ENCODE results near the gene SRRM2.

The SRRM2 gene

DNA sequence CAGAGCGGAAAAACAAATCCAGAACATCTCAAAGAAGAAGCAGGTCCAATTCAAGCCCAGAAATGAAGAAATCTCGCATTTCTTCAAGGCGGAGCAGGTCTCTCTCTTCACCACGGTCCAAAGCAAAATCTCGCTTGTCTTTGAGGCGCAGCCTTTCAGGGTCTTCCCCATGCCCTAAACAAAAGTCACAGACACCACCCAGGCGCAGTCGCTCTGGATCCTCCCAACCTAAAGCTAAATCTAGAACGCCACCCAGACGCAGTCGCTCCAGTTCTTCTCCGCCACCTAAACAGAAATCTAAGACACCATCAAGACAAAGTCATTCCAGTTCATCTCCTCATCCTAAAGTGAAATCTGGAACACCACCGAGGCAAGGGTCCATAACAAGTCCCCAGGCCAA, 10.3 kb downstream of the SRRM2 start:
- Histone ChIP-seq H3K4me3 (ENCODE audit: low read length) (no peak overlapping the region), H3K36me3 (ENCODE audit: control insufficient read depth, insufficient read depth, low read length) (peaks cover 90% of the 10 kb centered on the region), H3K27ac (ENCODE audit: low read depth, low read length) (no peak overlapping the region), H3K27me3 (ENCODE audit: control insufficient read depth, insufficient read depth, low read length) (no peaks in the 10 kb centered on the region), H3K9ac (ENCODE audit: low read length) (no peak overlapping the region), H3K4me1 (ENCODE audit: control insufficient read depth, insufficient read depth, low read length) (no peaks in the 10 kb centered on the region)

DNA sequence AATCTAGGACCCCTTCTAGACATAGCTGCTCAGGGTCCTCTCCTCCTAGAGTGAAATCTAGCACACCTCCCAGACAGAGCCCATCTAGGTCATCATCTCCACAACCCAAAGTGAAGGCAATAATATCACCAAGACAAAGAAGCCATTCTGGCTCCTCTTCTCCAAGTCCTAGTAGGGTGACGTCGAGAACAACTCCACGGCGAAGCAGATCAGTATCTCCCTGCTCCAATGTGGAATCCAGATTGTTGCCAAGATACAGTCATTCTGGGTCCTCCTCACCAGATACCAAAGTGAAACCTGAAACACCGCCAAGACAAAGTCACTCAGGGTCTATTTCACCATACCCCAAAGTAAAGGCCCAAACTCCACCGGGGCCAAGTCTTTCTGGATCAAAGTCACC, 10.7 kb downstream of the SRRM2 start:
- Histone ChIP-seq H3K27ac (ENCODE audit: low read depth, low read length) (no peak overlapping the region), H3K27me3 (ENCODE audit: control insufficient read depth, insufficient read depth, low read length) (no peaks in the 10 kb centered on the region), H3K9ac (ENCODE audit: low read length) (no peak overlapping the region), H3K36me3 (ENCODE audit: control insufficient read depth, insufficient read depth, low read length) (peaks cover 92% of the 10 kb centered on the region), H3K4me1 (ENCODE audit: control insufficient read depth, insufficient read depth, low read length) (no peaks in the 10 kb centered on the region), H3K4me3 (ENCODE audit: low read length) (no peak overlapping the region)

DNA sequence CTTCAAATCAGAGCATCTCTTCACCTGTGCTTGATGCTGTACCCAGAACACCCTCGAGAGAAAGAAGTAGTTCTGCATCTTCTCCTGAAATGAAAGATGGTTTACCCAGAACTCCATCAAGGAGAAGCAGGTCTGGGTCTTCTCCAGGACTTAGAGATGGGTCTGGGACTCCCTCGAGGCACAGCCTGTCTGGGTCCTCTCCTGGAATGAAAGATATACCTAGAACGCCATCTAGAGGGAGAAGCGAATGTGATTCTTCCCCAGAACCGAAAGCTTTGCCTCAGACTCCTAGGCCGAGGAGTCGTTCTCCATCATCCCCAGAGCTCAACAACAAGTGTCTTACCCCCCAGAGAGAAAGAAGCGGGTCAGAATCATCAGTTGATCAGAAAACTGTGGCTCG, 12.3 kb downstream of the SRRM2 start:
- H3K27ac ChIP-seq (ENCODE audit: low read depth, low read length): no peak overlapping the region
- no peaks in the 10 kb centered on the region for H3K27me3 ChIP-seq (ENCODE audit: control insufficient read depth, insufficient read depth, low read length)
- H3K4me1 ChIP-seq (ENCODE audit: control insufficient read depth, insufficient read depth, low read length): no peaks in the 10 kb centered on the region
- no peak overlapping the region for H3K9ac ChIP-seq (ENCODE audit: low read length)
- peaks cover 92% of the 10 kb centered on the region for H3K36me3 ChIP-seq (ENCODE audit: control insufficient read depth, insufficient read depth, low read length)
- H3K4me3 ChIP-seq (ENCODE audit: low read length): no peak overlapping the region

GRCh38 chr16:2765462-2766404, 13.3 kb downstream of the SRRM2 start:
- Histone ChIP-seq H3K4me3 (ENCODE audit: low read length) (no peak overlapping the region), H3K27me3 (ENCODE audit: control insufficient read depth, insufficient read depth, low read length) (no peaks in the 10 kb centered on the region), H3K36me3 (ENCODE audit: control insufficient read depth, insufficient read depth, low read length) (peaks cover 93% of the 10 kb centered on the region), H3K9ac (ENCODE audit: low read length) (no peak overlapping the region), H3K27ac (ENCODE audit: low read depth, low read length) (no peak overlapping the region), H3K4me1 (ENCODE audit: control insufficient read depth, insufficient read depth, low read length) (no peaks in the 10 kb centered on the region)

GRCh38 chr16:2766430-2767139, 14.1 kb downstream of the SRRM2 start:
- H3K4me1 ChIP-seq (ENCODE audit: control insufficient read depth, insufficient read depth, low read length): no peaks in the 10 kb centered on the region
- peaks cover 86% of the 10 kb centered on the region for H3K36me3 ChIP-seq (ENCODE audit: control insufficient read depth, insufficient read depth, low read length)
- H3K27ac ChIP-seq (ENCODE audit: low read depth, low read length): no peak overlapping the region
- H3K9ac ChIP-seq (ENCODE audit: low read length): no peak overlapping the region
- H3K4me3 ChIP-seq (ENCODE audit: low read length): no peak overlapping the region
- H3K27me3 ChIP-seq (ENCODE audit: control insufficient read depth, insufficient read depth, low read length): no peaks in the 10 kb centered on the region

DNA sequence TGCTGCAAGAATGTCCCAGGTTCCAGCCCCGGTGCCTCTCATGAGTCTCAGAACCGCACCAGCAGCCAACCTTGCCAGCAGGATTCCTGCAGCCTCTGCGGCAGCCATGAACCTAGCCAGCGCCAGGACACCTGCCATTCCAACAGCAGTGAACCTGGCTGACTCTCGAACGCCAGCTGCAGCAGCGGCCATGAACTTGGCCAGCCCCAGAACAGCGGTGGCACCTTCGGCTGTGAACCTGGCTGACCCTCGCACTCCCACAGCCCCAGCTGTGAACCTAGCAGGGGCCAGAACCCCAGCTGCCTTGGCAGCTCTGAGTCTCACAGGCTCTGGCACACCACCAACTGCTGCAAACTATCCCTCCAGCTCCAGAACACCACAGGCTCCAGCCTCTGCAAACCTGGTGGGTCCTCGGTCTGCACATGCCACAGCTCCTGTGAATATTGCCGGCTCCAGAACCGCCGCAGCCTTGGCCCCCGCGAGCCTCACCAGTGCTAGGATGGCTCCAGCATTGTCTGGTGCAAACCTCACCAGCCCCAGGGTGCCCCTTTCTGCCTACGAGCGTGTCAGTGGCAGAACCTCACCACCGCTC, 14.8 kb downstream of the SRRM2 start:
- H3K9ac ChIP-seq (ENCODE audit: low read length): no peak overlapping the region
- H3K4me1 ChIP-seq (ENCODE audit: control insufficient read depth, insufficient read depth, low read length): no peaks in the 10 kb centered on the region
- peaks cover 82% of the 10 kb centered on the region for H3K36me3 ChIP-seq (ENCODE audit: control insufficient read depth, insufficient read depth, low read length)
- H3K4me3 ChIP-seq (ENCODE audit: low read length): no peak overlapping the region
- H3K27me3 ChIP-seq (ENCODE audit: control insufficient read depth, insufficient read depth, low read length): no peaks in the 10 kb centered on the region
- no peak overlapping the region for H3K27ac ChIP-seq (ENCODE audit: low read depth, low read length)

DNA sequence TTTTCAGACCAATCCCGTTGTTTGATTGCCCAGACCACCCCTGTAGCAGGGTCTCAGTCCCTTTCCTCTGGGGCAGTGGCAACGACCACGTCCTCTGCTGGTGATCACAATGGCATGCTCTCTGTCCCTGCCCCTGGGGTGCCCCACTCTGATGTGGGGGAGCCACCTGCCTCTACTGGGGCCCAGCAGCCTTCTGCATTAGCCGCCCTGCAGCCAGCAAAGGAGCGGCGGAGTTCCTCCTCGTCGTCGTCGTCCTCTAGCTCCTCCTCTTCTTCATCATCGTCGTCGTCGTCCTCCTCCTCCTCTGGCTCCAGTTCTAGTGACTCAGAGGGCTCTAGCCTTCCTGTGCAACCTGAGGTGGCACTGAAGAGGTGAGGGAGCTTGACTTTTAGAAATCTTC, 15.5 kb downstream of the SRRM2 start:
- Histone ChIP-seq H3K4me1 (ENCODE audit: control insufficient read depth, insufficient read depth, low read length) (no peaks in the 10 kb centered on the region), H3K9ac (ENCODE audit: low read length) (no peak overlapping the region), H3K4me3 (ENCODE audit: low read length) (no peak overlapping the region), H3K36me3 (ENCODE audit: control insufficient read depth, insufficient read depth, low read length) (peaks cover 77% of the 10 kb centered on the region), H3K27ac (ENCODE audit: low read depth, low read length) (no peak overlapping the region), H3K27me3 (ENCODE audit: control insufficient read depth, insufficient read depth, low read length) (no peaks in the 10 kb centered on the region)

GRCh38 chr16:2768403-2769089, 16.1 kb downstream of the SRRM2 start:
- no peak overlapping the region for H3K27ac ChIP-seq (ENCODE audit: low read depth, low read length)
- peaks cover 77% of the 10 kb centered on the region for H3K36me3 ChIP-seq (ENCODE audit: control insufficient read depth, insufficient read depth, low read length)
- no peak overlapping the region for H3K4me3 ChIP-seq (ENCODE audit: low read length)
- no peak overlapping the region for H3K9ac ChIP-seq (ENCODE audit: low read length)
- H3K4me1 ChIP-seq (ENCODE audit: control insufficient read depth, insufficient read depth, low read length): no peaks in the 10 kb centered on the region
- H3K27me3 ChIP-seq (ENCODE audit: control insufficient read depth, insufficient read depth, low read length): no peaks in the 10 kb centered on the region

DNA sequence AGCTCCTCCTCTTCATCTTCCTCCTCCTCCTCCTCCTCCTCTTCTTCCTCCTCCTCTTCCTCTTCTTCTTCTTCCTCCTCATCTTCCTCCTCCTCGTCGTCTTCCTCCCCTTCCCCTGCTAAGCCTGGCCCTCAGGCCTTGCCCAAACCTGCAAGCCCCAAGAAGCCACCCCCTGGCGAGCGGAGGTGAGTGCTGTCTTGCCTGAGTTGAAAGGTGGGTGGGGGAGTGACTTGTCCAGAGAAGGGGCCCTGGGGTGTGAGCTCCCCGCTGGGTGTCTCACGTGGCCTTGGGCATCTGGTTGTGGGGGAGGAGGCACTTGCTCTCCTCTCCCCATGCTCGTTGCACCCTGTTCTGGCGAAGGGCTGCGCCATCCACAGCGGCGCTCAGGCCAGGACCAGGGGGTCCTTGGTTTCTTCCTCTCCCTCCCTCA, 16.7 kb downstream of the SRRM2 start:
- no peak overlapping the region for H3K27ac ChIP-seq (ENCODE audit: low read depth, low read length)
- H3K27me3 ChIP-seq (ENCODE audit: control insufficient read depth, insufficient read depth, low read length): no peaks in the 10 kb centered on the region

DNA sequence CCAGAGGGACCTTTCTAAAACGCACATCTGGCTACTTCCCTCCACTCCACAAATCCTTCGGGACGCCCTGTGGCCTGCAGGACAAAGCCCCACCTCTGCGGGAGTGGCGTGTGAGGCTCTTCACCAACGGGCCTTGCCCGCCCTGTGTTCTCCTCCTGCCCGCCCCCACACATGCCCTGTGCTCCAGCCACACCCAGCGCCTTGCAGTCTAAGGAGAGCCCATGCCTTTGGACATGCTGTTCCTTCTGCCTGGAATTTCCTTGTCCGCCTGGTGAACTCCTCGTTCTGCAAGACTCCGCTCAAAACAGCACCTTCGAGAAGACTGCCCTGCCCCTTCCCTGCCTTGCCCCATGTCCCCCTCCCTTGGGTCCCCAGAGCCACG, 17.2 kb downstream of the SRRM2 start:
- Histone ChIP-seq H3K27me3 (ENCODE audit: control insufficient read depth, insufficient read depth, low read length) (no peaks in the 10 kb centered on the region), H3K4me3 (ENCODE audit: low read length) (no peak overlapping the region), H3K36me3 (ENCODE audit: control insufficient read depth, insufficient read depth, low read length) (peaks cover 77% of the 10 kb centered on the region), H3K9ac (ENCODE audit: low read length) (peak overlapping the region; percentile 10), H3K27ac (ENCODE audit: low read depth, low read length) (no peak overlapping the region), H3K4me1 (ENCODE audit: control insufficient read depth, insufficient read depth, low read length) (no peaks in the 10 kb centered on the region)

More for the DNA sequence above, 16.7 kb downstream of the SRRM2 start:
- H3K4me1 ChIP-seq (ENCODE audit: control insufficient read depth, insufficient read depth, low read length): no peaks in the 10 kb centered on the region
- H3K4me3 ChIP-seq (ENCODE audit: low read length): no peak overlapping the region
- H3K36me3 ChIP-seq (ENCODE audit: control insufficient read depth, insufficient read depth, low read length): peaks cover 76% of the 10 kb centered on the region
- no peak overlapping the region for H3K9ac ChIP-seq (ENCODE audit: low read length)

- Histone ChIP-seq H3K27me3 (ENCODE audit: control insufficient read depth, insufficient read depth, low read length) (no peaks in the 10 kb centered on the region), H3K9ac (ENCODE audit: low read length) (peak overlapping the region; percentile 10), H3K4me1 (ENCODE audit: control insufficient read depth, insufficient read depth, low read length) (no peaks in the 10 kb centered on the region), H3K4me3 (ENCODE audit: low read length) (no peak overlapping the region), H3K27ac (ENCODE audit: low read depth, low read length) (peak overlapping the region; percentile 6), H3K36me3 (ENCODE audit: control insufficient read depth, insufficient read depth, low read length) (peaks cover 76% of the 10 kb centered on the region)
Observed at GRCh38 chr16:2770057-2770951, 17.9 kb downstream of the SRRM2 start.

Measured in rectal smooth muscle tissue (tissue), 1 donor.